NCI-H2081 (cell line): ENCODE results near the gene C6orf62.
"Not testable (repeated sequence)": the region's sequence is repeated elsewhere in the genome, so short reads cannot be mapped to it uniquely, and the experiment has no call there.

Experiments
- DNase-seq, 2 experiments: peaks; one replicate each; lab custom pipeline; 2025; lab: John Stamatoyannopoulos, UW

The C6orf62 gene

GRCh38 chr6:24719125-24719971, at the start of gene C6orf62:
Gene C6orf62, minus strand, starts transcription at chr6:24719154. Its CDS starts 486 bp downstream, at chr6:24718668.
- DNase-seq = peak; percentile 14 to 53

DNA sequence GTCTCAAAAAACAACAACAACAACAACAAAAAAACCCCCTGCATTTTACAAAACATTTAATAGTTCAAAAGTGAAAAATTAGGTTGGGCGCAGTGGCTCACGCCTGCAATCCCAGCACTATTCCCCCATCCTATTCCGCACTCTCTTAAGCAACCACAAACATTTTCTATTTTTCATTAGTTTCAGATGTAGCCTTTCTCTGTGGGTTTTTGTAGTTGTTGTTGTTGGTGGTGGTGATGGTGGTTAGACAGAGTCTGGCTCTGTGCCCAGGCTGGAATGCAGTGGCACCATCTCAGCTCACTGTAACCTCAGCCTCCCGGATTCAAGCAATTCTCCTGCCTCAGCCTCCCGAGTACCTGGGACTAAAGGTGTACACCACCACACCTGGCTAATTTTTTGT, 49.4 kb upstream of the C6orf62 start:
- no peak for DNase-seq

- DNase-seq = peak in 1 of 2 experiments; percentile 22
Measured at GRCh38 chr6:24766680-24767462, 47.9 kb upstream of the C6orf62 start.

DNA sequence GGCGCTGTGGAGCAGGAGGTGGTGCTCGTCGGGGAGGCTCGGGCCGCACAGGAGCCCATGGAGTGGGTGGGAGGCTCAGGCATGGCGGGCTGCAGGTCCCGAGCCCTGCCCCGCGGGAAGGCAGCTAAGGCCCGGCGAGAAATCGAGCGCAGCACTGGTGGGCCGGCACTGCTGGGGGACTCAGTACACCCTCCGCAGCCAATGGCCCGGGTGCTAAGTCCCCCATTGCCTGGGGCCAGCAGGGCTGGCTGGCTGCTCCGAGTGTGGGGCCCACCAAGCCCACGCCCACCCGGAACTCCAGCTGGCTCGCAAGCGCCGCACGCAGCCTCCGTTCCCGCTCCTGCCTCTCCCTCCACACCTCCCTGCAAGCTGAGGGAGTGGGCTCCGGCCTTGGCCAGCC, 47.0 kb upstream of the C6orf62 start:
- not testable (repeated sequence) for DNase-seq

- DNase-seq = not testable (repeated sequence)
Measured at GRCh38 chr6:24764833-24765828, 46.2 kb upstream of the C6orf62 start.

DNA sequence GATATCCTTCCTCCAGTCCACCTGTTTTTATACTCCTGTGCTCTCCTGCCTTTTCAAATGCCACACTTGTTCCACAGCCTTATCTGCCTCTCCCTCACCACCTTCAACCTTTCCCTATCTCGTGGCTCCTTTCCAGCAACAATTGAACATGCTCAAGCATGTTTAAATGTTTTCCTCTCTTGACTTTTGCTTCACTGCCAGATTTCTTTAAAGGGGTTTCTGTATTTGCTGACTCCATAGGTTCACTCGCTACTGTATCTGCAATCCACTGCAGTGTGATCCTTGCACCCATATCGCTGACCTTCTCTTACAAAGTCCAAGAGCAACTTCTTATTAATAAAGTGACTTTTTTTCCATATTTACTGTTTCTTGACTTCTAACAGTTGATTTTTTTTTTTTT, 44.6 kb upstream of the C6orf62 start:
- DNase-seq = no peak

GRCh38 chr6:24761851-24762250, 42.9 kb upstream of the C6orf62 start:
- DNase-seq = no peak

- DNase-seq = no peak
Measured at GRCh38 chr6:24761193-24761835, 42.4 kb upstream of the C6orf62 start.

GRCh38 chr6:24760210-24760609, 41.3 kb upstream of the C6orf62 start:
- DNase-seq = no peak

DNA sequence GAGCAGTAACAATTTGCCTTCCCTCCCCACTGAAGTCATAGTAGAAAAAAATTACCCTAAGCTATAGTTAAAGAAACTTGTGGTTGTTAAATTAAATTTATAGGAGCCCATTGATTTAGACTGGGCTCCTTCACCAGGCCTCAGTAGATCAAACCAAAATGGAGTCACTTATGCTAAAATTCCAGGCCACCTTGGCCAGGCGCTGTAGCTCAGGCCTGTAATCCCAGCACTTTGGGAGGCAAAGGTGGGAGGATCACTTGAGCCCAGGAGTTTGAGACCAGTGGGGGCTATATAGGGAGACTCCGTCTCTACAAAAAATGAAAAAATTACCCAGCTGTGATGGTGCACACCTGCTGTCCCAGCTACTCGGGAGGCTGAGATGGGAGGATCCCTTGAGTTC, 40.8 kb upstream of the C6orf62 start:
- no peak for DNase-seq

- no peak for DNase-seq
Measured at GRCh38 chr6:24757611-24758010, 38.7 kb upstream of the C6orf62 start.

DNA sequence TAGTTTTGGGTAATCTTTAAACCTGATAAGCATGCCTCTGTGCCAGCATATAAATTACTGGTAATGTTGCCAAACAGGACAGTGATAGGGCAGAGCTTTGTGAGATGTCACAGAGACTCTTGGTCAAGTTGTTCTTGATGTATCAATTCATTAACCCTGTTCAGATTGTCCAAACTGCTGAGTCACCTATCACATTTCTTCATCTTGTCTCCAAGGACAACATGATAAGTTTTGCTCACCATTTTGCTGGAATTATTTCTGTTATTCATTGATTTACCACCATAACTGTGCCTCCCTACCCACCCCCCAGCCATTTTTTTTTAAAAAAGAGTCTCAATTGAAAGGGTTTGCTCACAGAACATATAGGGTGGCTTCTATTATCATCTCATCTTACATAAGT, 36.3 kb upstream of the C6orf62 start:
- DNase-seq = no peak

DNA sequence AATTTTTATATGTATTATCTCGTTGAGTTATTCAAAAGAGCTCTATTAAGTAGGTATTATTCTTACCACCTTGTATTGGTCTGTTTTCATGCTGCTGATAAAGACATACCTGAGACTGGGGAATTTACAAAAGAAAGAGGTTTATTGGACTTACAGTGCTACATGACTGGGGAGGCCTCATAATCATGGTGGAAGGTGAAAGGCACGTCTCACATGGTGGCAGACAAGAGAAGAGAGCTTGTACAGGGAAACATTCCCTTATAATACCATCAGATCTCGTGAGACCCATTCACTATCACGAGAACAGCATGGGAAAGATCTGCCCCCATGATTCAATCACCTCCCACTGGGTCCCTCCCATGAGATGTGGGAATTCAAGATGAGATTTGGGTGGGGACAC, 35.4 kb upstream of the C6orf62 start:
- not testable (repeated sequence) for DNase-seq

DNA sequence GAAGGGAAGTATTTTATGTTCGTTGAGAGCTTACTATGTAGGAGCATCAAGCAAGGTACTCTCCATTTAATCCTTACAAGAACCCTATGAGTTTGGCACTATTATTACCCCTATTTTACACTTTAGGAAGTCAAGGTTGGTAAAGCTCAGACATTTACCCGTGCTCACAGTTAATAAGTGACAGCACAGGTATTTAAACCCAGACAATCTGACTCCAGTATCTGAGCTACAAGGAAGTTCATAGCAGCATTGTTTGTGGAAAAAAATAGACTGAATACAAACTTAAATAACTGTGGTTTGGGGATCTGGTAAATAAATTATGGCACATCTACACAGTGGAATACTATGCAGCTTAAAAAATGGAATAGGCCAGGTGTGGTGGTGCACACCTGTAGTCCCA, 34.6 kb upstream of the C6orf62 start:
- DNase-seq = no peak

DNA sequence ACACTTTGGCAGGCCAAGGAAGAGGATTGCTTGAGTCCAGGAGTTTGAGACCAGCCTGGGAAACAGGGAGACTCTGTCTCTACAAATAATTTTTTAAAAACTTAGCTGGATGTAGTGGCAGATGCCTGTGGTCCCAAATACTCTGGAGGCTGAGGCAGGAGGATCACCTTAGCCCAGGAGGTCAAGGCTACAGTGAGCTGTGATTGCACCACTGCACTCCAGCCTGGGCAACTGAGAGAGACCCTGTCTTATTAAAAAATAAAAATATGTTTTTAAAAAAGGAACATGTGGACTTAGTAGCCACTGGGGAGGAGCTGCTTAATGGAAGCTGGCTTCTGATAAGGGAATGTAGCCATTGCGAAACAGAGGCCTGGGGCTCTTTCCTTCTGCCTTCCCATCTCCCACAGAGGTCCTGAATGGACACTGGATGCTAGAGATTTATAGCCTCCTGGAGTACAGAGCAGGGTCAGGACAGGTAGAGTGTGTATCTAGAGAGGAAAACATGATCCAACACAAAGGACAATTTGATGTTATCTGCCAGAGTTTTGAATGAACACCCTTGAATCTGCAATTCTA, 34.1 kb upstream of the C6orf62 start:
- no peak for DNase-seq

DNA sequence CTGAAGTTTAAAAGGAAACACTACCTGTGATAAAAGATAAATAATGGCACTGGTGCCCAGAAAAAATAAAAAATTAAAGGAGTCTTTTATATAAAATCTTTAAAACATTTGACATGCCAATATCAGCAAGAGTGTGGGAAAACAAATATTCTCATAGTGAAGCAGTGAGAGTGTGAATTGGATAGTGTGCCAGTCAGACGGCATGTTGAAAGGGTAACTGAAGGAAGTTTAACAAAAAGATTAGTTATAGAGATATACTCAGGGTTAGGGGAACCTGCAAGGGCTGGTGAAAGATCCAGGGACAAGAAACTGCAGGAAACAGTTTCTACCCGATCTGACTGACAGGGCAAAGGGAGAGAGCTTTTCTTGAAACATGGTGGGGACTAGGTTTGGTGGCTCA, 33.5 kb upstream of the C6orf62 start:
- no peak for DNase-seq

DNA sequence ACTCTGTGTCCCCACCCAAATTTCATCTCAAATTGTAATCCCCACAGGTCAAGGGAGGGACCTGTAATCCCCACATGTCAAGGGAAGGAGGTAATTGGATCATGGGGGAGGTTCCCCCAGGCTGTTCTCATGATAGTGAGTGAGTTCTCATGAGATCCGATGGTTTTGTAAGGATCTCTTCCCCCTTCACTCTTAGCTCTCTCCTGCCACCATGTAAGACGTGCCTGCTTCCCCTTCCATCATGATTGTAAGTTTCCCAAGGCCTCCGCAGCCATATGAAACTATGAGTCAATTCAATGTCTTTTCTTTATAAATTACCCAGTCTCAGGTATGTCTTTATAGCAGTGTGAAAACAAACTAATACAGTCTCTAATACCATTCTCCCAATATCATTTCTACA, 31.9 kb upstream of the C6orf62 start:
- DNase-seq = not testable (repeated sequence)

DNA sequence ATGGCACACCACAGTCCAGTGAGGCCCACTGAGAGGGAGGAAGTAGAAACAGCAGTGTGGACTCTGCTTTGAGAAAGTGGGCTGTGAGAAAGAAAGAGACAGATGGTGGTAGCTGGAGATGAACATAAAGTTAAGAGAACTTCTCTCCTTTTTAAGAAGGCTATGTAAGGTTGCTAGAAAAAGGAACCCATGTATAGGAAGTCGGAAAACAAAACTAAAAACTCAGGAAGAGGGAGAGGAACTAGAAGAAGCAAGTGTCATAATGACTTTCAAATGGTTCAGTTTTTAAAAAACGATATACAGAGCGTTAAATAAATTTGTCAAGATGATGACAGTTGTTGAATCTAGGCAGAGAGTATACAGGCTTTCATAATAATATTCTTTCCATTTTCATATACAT, 30.3 kb upstream of the C6orf62 start:
- no peak for DNase-seq

DNA sequence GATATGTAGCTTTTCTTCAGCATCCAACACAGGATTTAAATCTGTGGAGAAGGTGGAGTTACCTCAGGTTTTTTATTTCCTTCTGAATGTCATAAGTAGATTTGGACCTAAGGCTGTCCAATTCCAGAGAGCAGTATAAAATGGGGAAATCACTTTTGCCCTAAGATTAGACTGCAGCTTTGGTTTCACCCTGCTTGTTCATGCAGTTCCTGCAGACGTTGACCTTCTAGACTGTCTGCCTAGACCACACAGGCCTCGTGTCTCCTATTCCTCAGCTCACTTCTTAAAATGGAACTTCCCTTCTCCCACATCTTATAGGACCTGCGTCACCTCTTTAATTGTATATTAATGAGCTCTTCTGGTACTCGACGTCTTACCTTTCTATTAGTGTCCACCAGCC, 26.0 kb upstream of the C6orf62 start:
- no peak for DNase-seq

- no peak for DNase-seq
Measured at GRCh38 chr6:24743944-24744335, 25.0 kb upstream of the C6orf62 start.
